ENCODE measurements around the gene CHIT1.

The CHIT1 gene

DNA sequence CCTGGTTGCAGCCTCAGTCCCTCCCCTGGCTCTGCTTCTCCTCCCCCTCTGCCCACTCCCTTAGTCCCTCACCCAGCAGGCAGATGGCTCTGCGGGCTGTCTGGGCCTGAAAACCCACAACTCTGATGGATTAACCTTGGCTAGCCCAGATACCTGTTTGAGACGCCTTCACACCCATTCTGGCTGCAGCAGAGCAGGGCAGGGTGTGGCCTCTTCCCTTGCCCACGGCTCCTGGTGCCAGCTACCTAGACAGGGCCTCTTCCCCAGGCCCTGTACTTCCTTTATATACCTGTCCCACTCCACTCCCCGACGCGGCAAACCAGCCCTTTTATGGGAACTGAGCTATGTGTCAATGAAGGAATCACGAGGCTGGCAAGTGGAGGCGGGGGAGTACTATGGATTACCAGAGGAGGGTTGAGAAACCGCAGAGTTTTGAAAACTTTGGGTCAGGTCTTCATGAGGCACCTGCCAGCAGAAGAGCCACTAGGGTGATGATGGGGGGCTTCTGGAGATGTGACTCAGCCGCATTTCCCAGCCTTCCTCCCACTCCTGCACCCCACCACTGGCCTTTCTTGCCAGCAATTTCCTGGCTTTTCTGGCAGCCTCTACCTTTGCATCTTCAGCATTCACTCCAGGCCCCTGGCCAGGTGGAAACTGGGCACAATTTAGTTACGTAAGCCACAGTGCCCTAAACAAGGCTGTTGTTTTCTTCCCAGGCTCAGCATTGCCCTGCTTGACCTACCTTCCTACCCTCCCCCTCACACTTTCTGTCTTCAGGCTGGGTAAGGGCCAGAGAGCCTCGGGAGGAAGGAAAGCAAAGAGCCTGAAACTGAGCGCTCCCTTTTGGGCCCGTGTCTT lies 42.8 kb downstream of the CHIT1 start, which contains the start of gene CHI3L1:
Gene CHI3L1 (minus strand): TSS at position 259 of the 858 bp plus-strand sequence. CDS start 81 bp downstream, at position 178.
- peak; percentile 41 for DNase-seq

DNA sequence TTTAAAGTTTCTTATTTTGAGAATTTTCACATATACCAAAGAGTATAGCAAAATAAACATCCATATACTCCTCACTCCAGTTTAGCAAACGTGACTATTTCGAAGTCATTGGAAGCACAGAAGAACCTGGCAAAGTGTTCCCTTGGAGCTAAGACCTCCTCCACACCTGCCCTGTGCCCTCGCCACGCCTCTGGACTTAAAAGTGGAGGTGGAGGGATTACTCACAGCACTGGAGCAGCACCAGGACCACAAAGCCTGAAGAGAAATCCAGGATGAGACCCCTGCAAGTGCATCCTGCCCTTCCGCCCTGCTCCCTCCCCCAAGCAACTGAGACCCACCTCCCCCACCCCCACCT lies 43.4 kb downstream of the CHIT1 start:
- peak; percentile 11 for DNase-seq

DNA sequence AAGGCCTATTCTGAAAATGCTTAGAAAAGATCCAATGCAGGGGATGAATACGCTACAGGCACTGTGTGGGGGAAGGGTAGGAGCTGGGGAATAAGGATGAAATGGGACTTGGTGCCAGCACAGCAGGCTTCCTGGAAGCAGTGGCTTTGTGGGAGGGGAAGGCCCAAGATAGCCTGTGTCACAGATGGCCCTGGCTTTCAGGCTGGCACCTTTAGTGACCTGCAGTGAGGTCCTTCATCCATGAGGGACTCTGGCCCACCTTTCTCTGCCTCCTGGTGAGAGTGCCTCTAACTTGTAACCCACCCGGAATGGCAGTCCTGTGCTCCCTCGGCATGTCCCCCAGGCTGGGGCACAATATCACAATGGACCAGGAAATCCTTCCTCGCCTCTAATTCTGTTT lies 43.9 kb downstream of the CHIT1 start:
- DNase-seq = peak; percentile 22

DNA sequence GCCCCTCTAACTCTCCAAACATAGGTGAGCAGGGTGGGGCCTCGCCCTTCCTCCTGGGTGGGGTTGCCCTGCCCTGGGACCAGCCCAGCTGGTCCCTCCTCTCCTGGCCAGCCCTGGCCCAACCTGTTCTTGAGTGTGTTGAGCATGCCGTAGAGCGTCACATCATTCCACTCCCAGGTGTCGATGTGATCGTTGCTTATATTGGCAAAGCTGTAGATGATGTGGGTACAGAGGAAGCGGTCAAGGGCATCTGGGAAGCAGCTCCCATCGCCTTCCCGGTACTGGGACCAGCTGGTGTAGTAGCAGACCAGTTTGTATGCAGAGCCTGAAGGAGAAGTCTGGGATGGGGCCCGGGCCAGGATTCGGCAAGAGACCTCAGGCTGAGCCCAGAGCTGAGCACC lies 44.4 kb downstream of the CHIT1 start:
- DNase-seq = no peak

DNA sequence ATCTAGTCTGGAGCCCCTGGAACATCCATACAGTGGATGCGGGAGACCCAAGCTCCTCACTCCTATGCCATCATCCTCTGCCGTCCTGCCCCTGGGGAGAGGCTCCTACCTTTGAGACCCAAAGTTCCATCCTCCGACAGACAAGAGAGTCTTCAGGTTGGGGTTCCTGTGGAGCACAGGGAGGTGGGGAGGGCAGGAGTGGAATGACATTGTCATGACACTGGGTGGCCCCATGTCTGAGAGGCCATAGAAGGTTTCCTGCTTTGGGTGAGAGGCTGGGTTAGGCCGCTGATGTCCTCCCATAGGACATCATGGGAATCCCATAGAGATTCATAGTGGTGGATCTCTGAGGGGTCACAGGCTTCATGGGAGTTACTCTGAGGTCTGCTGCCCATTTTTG lies 45.0 kb downstream of the CHIT1 start:
- DNase-seq = no peak

DNA sequence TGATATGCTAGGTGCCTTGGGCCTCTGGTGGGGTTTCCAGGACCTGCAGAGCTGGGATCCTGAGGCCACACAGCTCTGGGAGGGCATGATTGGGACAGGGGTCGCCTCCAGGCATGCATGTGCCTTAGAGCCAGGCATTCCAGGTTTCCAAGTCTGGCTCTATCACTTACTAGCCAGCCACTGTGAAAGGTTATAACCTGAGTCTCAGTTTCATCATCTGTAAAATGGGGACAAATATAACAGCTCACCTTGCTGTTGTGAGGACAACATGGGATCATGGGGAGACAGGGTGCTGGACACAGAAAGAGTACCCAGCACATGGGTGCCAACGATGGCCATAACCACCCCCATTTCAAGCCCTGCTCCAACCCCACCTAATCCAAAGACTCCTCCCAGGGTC lies 45.6 kb downstream of the CHIT1 start:
- no peak for DNase-seq

DNA sequence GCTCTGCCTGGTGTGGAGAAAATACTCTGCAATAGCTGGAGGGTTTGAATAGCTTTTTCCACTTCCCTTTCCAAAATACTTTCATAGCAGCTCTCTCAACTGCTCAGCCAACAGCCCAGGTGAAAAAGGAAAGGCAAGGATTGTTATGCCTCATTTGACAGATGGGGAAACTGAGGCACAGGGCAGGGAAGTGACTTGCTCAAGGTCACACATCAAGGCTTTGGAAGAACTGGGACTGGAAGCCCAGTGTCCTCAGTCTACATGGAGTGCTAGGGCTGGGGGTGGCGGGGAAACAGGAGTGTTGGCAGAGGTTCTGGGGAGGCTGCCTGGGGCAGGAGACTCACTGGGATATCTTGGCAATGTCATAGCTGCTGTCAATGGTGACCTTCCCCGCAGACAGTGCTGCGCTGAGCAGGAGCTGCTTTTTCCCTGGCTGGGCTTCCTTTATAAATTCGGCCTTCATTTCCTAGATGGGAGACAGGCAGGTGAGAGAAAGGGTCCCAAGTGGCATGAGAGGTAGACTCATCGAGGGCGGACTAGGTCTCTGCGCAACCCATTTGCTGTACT lies 47.0 kb downstream of the CHIT1 start:
- DNase-seq = no peak

DNA sequence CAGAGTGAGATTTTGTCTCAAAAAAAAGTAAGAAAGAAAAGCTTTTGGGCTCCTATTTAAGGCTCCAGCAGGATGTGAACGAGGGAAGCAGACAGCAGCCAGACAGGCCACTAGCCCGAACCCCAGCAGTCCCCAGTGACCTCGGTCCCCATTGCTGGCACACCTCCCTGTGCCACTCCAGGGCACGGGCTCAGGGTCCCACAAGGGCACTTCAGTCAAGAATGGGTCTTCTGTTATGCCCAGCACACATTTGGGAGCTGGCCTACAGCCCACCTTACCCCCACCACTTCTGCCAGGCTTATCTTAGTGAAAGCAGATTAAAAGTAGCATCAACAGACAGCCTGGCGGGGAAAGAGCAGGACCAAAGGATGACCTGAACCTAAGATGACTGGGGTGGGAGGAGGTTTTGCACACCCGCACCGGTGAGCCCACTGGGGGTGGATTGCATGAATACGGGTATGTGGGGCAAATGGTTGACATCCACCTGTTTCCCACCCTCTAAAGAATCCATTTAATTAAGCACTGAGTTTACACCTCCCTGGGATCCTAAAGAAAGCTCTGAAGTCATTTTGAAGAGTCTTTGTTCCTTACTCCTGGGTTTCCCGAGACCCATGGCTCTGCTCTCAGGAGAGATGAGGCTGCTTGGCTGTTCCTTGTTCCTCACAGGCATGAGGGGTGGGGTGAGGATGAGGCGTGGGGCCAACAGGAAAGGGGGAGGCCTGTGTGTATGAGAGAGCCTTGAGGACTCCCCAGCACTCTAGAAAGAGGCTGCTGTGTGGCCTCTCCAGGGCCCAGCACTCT lies 47.7 kb downstream of the CHIT1 start:
- no peak for DNase-seq

DNA sequence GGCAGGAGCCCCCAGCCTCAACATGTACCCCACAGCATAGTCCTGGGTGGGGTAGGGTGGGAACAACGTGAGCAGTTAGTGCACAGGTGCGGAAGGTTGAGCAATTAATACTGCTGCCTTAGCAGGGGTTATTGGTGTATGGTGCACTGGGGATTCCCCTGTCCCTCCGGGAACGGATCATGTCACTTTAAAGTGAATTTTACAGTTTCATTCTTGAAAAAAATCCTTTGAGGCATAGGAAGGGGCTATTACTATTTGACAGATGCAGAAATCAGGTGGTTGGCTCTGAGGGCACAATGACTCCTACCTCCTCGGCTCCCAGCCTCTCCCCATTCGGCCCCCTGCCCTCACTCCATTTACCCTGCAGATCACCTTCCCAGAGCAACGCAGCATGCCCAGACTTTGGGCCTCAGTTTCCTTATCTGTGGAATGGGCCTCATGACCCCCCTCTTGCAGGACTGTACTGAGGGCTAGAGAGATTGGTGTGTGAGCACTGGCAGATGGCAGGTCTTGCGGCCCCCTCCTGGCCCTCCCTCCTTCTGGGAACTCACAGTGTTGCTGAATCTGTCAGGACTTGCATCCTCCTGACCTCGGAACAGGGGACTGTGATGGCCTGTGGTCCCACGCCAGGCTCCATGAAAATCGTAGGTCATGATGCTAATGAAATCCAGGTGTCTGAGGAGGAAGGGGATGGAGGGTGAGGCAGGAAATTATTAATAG lies 48.7 kb downstream of the CHIT1 start:
- no peak for DNase-seq

DNA sequence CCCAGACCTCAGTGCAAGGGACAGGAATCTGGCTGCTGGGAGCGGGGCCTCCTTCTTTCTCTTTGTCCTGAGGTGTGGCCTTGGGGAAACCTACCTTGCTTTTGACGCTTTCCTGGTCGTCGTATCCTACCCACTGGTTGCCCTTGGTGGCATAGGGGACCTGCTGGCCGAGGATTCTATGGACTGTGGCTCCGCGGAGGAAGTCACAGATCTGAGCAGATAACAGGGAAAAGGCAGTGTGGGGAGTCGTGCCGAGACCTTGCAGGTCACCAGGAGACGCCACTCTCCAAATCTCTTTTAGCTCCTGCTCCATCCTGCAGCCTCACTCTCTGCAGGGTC lies 49.8 kb downstream of the CHIT1 start:
- DNase-seq = no peak

DNA sequence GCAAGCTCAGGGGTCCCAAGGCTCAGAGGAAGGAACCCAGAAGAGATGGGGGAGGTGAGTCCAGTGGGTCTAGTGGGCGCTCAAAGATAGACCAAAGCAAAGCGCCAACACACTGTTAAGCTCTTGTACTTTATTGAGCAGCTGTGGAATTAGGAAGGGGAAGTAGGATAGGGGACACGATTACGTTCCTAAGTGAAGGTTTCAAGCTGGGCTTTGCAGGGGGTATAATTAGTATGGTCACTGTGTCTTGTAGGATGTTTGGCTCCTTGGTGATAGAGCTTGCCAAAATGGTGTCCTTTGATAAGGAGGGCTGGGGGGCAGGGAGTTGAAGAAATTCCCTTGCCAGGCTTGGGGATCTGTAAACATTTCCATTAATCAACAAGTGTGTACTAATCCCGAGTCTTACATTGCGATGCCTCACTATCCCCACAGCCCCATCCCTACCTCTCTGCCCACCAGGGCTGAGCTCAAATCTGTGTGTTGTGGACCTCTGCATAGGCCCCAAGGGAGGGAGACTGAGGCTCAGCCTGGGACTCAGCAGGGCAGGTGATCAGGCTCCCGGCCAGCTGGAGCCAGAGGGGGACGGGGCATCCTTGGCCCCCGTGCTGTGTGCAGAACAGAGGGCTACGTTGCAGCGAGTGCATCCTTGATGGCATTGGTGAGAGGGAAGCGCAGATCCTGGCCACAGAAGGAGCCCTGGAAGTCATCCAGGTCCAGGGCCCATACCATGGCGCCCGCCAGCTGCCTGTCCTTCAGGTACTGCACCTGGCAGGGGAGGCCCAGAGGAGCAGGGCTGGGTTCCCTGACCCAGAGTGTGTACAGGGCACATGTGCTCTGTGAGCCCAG lies 50.4 kb downstream of the CHIT1 start:
- DNase-seq = no peak

DNA sequence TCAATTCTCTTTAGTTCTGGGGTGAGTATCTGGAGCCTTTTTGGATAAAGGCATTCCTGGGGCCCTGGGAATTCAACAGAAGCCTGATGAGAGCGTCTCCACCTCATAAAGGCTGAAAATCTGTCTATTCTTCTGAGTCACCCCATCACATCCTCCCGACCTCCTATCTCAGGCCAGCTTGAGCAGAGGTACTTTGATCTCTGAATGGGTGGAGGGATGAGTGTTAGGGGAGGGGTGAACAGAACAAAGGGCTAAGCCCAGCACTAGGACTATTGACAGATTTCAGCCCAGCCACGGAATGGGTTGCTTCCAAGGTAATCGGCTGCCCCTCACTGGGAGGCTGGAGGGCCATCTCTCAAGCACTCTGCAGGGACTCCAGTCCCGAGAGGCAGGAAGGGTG lies 51.4 kb downstream of the CHIT1 start:
- no peak for DNase-seq

DNA sequence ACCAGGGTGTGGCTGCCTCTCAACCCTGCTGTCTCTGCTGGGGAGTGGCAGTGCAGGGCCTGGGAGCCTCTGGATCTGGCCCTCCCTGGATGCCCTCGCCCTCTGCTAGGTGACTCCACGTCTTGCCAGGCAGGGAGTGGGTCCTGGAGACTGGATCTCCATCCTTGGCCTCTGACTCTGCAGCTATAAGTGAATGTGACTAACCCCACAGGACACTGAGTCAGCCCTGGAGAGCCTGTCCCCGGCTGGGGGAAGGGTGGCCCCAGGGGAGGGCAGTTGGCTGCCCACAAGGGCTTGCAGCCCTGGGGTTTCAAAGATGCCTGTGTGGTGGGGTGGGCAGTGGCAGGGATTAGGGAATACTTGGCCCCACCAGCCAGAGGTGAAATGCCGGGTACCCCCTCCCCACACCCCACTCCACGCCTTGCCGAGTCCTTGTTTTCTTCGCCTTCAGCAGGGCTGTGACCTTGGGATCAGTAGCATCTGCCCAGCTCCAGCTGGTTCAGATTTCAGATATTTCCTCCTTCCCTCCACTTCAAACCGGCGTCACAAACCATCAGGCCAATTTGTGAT lies 51.9 kb downstream of the CHIT1 start:
- DNase-seq = no peak

DNA sequence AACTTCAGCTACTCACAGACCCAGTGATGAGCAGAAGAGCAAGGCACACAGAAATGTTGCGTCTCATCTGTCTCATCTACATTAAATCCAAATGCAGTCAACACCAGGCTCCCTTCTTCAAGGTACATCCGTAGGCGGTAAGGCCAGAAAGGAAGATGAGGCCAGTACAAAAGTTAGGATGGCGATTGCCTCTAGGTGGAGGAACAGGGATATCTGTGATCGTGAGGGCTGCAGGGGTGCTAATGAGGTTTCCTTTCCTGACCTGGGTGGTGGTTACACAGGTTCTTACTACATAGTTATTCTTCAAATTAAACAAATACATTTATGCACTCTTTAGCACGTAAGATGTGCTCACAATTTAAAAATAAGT lies 52.5 kb downstream of the CHIT1 start:
- no peak for DNase-seq

DNA sequence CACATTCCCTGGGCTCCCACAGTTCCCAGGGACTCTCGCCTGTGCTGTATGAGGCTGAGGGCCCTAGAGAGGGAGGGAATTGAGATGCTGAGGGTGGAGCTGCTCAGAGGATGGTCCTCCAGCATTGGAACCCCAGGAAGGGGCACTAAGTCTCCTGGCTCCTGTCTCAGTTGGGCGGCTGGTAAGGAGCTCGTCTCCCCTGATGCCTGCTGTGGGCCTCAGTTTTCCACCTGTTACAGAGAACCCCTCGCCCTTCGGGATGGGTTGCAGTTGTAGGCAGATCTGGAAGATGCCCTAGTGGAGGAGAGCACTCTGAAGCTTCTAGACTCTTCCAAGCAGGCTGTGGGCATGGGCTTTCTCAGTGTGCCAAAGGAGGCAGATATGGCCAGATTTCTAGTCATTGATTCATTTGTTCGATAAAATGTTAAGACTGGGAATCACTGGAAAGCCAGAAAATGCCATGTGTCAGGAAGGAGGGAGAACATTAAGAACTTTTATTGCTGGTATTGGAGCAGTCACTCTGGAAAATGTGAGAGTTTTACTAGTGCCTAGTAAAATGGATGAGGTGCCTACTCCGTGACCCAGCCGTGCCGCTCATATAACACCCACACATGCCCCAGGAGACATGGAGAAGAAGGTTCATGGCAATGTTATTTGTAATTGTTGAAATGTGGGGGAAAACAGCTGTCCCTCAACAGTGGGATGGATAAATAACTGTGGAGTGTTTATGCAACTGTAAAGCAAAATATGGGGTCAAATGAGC lies 53.0 kb downstream of the CHIT1 start:
- DNase-seq = no peak

DNA sequence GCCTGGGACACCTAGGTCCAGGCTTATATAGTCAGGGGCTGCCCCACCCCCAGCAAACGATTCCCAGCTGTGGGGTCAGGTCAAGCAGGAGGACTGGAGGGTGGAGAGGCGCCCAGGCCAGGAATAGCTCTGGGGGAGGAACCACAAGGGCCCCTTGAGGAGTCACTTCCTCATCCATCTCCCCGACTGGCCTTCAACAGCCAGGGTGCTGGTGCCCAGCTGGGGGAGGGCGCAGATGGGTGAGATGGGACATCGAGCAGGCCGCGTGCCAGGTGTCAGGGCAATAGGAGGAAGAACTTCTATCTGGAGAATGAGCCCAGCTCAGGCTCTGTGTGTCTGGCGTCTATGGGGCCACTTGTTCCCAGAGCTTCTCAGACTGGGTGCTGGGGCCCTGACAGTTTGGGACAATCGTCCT lies 53.6 kb downstream of the CHIT1 start:
- no peak for DNase-seq

DNA sequence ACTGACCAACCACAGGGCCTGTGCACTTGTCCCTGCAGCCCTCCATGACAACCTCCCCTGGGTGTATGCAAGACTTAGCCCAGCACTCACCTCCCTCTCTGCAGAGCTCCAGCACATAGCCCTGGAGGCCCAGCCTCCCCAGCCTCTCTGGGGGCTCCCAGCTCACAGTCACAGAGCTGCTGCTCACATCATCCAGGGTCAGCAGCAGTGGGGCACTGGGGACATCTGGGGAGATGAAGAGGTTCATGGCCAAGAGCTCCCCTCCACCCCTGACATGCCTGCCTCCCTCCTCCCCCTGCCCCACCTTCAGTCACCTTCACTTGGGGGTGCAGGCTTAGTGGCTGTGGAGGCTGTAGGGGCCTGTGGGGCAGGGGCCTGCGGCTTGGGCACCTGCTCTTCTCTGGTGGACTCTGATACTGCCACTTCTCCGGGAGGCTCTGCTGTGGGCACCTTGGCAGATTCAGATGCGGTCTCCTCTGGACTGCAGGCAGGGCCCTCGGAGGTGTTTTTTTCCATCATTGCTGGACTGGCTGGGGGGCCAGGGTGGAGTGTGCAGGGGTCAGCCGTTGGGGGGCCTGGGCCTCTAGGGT lies 54.1 kb downstream of the CHIT1 start, which contains the start of gene MYBPH:
Gene MYBPH (minus strand): TSS at position 590 of the 590 bp plus-strand sequence. CDS start 71 bp downstream, at position 519.
- DNase-seq = no peak

DNA sequence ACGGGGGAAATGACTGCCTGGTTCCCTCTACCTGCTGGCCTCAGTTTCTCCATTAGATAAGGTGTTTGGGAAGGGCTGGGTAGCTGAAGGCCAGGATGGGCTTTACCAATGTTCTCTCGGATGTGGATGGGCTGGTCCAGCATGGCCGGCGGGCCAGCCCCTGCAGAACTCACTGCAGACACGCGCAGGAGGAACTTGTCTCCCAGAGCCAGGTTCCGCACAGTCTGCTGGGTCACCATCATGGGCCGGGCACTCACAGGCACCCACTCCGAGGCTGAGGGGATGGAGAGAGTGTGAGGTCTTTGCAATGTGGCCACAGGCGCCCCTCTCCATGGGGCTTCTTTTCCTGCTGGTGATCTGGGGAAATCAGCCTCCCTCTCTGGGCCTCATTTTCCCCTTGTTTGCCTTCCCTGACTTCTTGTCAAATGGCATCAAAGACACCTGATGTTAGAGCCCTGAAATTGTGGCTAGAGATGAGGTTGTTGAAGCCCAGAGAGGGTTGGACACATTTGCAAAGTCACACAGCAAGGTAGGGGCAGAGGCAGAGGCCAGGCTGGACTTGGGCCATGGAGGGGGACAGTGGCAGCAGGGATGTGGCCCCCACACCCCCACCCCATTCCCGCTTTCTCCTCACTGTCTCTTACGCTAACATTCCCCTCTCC lies 55.0 kb downstream of the CHIT1 start:
- no peak for DNase-seq

DNA sequence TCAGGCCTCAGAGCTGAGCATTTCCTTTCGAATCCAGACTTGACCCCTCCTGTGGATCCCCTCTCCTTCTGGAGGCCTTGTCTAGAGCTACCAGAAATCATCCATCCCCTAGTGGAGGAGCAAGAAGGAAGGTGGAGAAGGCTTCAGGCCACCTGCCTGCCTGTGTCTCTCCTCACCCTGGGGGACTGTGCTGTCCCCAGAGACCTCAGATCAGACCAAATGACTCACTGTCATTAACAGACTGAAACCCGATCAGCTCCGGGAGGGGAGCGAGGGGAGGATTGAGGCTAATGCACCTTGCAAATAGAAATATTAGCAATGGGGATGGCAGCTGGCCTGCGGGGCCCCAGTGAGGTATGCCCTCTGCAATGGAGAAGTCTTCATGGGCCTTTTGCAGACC lies 55.9 kb downstream of the CHIT1 start:
- DNase-seq = no peak

DNA sequence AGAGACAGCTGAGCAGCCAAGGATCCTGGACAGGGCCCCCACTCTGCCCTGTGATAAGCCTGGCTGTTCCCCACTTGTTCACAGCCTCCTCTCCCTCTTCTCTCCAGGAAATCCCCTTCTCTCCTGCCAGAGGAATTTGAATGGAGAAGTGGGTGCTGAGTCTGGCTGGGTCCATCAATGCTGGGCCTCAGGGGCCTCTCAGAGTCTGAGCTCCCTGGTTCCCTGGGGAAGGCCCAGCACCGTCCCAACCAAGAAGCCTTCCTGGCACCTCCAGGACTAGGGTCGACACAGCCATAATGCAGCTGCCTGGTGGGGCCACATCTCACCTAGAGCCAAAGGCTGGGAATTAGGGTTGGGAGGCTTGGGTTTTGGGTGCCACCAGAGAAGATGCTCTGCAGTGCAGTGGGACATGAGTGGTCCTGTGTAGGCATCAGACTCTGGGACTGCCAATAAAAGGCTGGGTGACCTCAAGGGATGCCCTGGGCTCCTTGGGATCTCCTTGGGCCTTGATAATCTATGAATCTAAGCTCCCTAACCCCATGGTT lies 56.4 kb downstream of the CHIT1 start:
- no peak for DNase-seq

Measured in right forelimb (tissue), 1 donor.